Heart right ventricle (tissue), 16 donors: Measurements from ENCODE around the gene LORICRIN. TPM values are rescaled to one million over a fixed set of nuclear protein-coding genes. Genes with fewer than 3 reads are reported as not detected.
"Not testable (repeated sequence)": the region's sequence is repeated elsewhere in the genome, so short reads cannot be mapped to it uniquely, and the experiment has no call there.

ENCODE experiments used
- ATAC-seq, 8 donors: fragments of 200-7000 bp; cut with Tn5 transposase; one replicate each; pipeline ENCODE4 v1.9.1; 2020; ENCODE audit warnings: mild to moderate bottlenecking in 8 of 8, moderate library complexity in 8 of 8, moderate number of reproducible peaks in 1 of 8
- DNase-seq, 2 donors: peaks; one replicate each; pipeline ENCODE4 v3.0.0-alpha.2; 2020
- H3K27ac ChIP-seq, 10 donors: fragments of 200-600 bp; sonication (generic) in 2 of 10; one replicate each; pipeline versions ENCODE4 v1.5.0 to v1.8.0; 2020 to 2022; ENCODE audit warnings: mild to moderate bottlenecking in 3 of 10
- H3K27me3 ChIP-seq, 7 donors: fragments of 200-600 bp; one replicate each; pipeline ENCODE4 v1.8.0; 2021 to 2022; ENCODE audit warnings: mild to moderate bottlenecking in 2 of 7
- H3K36me3 ChIP-seq, 9 donors: fragments of 200-600 bp; sonication (generic) in 1 of 9; one replicate each; pipeline versions ENCODE4 v1.5.0 to v1.8.0; 2020 to 2022; ENCODE audit warnings: mild to moderate bottlenecking in 2 of 9
- H3K4me1 ChIP-seq, 9 donors: fragments of 200-600 bp; sonication (generic) in 1 of 9; one replicate each; pipeline versions ENCODE4 v1.5.0 to v1.8.0; 2020 to 2022; ENCODE audit warnings: mild to moderate bottlenecking in 4 of 9
- H3K4me3 ChIP-seq, 10 donors: fragments of 200-600 bp; sonication (generic) in 2 of 10; one replicate each; pipeline versions ENCODE4 v1.5.0 to v1.8.0; 2020 to 2022; ENCODE audit warnings: mild to moderate bottlenecking in 7 of 10, moderate library complexity in 2 of 10
- H3K9me3 ChIP-seq, 11 donors: fragments of 200-600 bp in 10 of 11; sonication (generic) in 2 of 11; one replicate each; pipeline versions ENCODE4 v1.5.0 to v1.8.0; 2013 to 2022; ENCODE audit warnings: mild to moderate bottlenecking in 2 of 11, control low read depth in 1 of 11, moderate library complexity in 1 of 11
- WGBS, 2 donors: extraction: QIAGEN DNeasy Blood & Tissue Kit; methylation state at CpG; one replicate each; pipeline ENCODE4 v1.1.7; 2013; ENCODE audit warnings: inconsistent platforms in 1 of 2; 5-methylcytosine and 5-hydroxymethylcytosine counted together
- intact Hi-C, 10 donors: fragments of 100-400 bp; cut with DNase I; formaldehyde crosslinking; loops; one replicate each; pipeline versions ENCODE4 v1.11.1 to v1.14.2; 2022
- polyA plus RNA-seq, 2 donors: library from polyadenylated mRNA; stranded (reverse); fragments of 200-250 nt; gene quantifications; one replicate each; pipeline ENCODE4 v1.2.3, GENCODE V29; 2013
- total RNA-seq, 10 donors: library from RNA; stranded (reverse); fragmentation: NEBNext Ultra II Directional in 3 of 10; extraction: Animal tissue kit (Norgen Biotek cat#: 25700) in 3 of 10; gene quantifications; one replicate each; pipeline versions ENCODE4 v1.2.1 to v1.2.4, GENCODE V29; 2021 to 2023
- TF ChIP-seq, protein P1 (sequence below), 9 donors: fragments of 200-600 bp; sonication (generic) in 2 of 9; IDR thresholded peaks; one replicate each; pipeline versions ENCODE4 v1.5.0 to v1.8.0; 2021 to 2022; ENCODE audit warnings: antibody characterized with exemption in 9 of 9, mild to moderate bottlenecking in 5 of 9, moderate library complexity in 1 of 9
- donor health status: Arrhythmogenic right ventricular cardiomyopathy.
- donor health status: ischemic (EF 13 %, LVEDD 7.1; RV severe dilation, severe dysfunction).
- donor health status: healthy with polysubstance abuse.
- donor health status: DM: no; HTN: yes; CAD: no.
- donor health status: DM: no; HTN: no; CAD: no.
- donor health status: ischemic (EF 25% LVEDD 6.9; RV normal size, moderate dysfunction).
- donor health status: ischemic (EF 25% LVEDD 5.7; RV mildly dilated, moderate dysfunction).
- donor health status: healthy.
- donor health status: DM: yes; HTN: yes; CAD: no.
- donor health status: Ischemic cardiomyopathy.
- donor health status: ischemic (EF 35%, LVEDD 5.7; RV mildly dilated, moderate dysfunction).
- donor health status: nonischemic (EF 11% LVEDD 7.7; RV severe dilation, severe dysfunction).
- donor health status: DM: yes; HTN: yes; CAD: no.
- donor health status: PGD.
- donor health status: ischemic (EF 29% LVEDD 5.4; RV normal size, mild dysfunction).
- donor health status: nonischemic (EF 23%, LVEDD 6.1; RV moderate dilation, normal function).

LORICRIN gene
- total and polyA plus RNA-seq, 12 donors: not detected

DNA sequence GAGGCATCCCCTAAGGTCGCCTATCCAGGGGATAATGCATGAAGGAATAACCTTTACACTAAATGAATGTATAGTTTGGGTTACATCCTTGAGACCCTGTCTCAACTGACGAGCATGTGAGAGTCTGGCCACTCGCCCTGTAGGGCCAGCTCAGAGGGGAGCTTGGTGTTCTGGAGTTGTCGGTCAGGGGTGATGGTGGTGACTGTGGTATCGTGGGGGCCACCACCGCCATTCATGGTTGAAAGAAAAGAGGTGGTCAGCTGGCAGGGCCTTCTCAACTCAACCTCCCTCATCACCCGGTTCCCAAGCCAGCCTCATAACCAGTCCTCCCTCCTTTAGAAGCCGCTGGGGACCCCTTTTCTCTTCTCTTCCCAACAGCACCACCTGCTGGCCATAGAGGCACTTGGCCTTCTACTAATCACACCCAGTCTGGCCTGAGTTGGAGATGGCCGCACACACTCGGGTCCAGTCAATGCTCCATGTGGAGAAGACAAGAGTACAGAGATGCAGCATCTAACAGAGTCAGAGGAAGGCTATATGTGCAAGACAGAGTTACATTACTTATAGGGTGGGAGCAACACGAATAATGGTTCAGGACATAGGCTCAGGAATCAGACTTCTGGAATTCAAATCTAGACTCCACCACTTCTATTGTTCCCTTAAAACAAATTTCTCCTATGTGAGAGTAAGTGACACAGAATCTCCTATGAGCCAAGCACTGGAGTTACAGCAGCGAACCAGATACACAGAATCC, 30.2 kb upstream of the LORICRIN start:
- ATAC-seq: peak in 1 of 8 donors; percentile 25
- DNase-seq, H3K9me3 ChIP-seq, H3K4me3 ChIP-seq, H3K36me3 ChIP-seq, H3K27ac ChIP-seq: not testable (repeated sequence)
- H3K27me3 ChIP-seq: peaks cover 0 to 58% (median 21%) of the 10 kb centered on the region in 7 donors
- intact Hi-C loops: loop anchor here in 5 of 10 donors (10.0 kb wide), 3 partner anchors 354 to 574 kb away; partner anchors contain the start of gene SMCP (in 3 of the 5)
- TF ChIP-seq, protein P1, sequence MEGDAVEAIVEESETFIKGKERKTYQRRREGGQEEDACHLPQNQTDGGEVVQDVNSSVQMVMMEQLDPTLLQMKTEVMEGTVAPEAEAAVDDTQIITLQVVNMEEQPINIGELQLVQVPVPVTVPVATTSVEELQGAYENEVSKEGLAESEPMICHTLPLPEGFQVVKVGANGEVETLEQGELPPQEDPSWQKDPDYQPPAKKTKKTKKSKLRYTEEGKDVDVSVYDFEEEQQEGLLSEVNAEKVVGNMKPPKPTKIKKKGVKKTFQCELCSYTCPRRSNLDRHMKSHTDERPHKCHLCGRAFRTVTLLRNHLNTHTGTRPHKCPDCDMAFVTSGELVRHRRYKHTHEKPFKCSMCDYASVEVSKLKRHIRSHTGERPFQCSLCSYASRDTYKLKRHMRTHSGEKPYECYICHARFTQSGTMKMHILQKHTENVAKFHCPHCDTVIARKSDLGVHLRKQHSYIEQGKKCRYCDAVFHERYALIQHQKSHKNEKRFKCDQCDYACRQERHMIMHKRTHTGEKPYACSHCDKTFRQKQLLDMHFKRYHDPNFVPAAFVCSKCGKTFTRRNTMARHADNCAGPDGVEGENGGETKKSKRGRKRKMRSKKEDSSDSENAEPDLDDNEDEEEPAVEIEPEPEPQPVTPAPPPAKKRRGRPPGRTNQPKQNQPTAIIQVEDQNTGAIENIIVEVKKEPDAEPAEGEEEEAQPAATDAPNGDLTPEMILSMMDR (IDR thresholded peaks at IDR 0.05): peak in 7 of 9 donors; percentile 29 to 50 (median 39)
- WGBS, 2 donors: 38 to 46% methylated on average over 12 of the region's 12 CpGs
- H3K4me1 ChIP-seq: peaks cover 0 to 27% (median 0%) of the 10 kb centered on the region in 9 donors

GRCh38 chr1:153231363-153231762, 28.1 kb upstream of the LORICRIN start:
- Histone ChIP-seq H3K4me3 (no peak overlapping the region), H3K9me3 (no peaks in the 10 kb centered on the region), H3K36me3 (no peaks in the 10 kb centered on the region), H3K27me3 (peaks cover 0 to 49% (median 14%) of the 10 kb centered on the region in 7 donors), H3K27ac (no peak overlapping the region), H3K4me1 (peaks cover 0 to 27% (median 0%) of the 10 kb centered on the region in 9 donors)
- intact Hi-C loops: no loop called here
- TF ChIP-seq, protein P1 (IDR thresholded peaks at IDR 0.05): no peak
- DNase-seq (no peak), ATAC-seq (peak in 2 of 8 donors; percentile 20 to 30)
- 78 to 90% methylated on average over 4 of the region's 4 CpGs for WGBS, 2 donors

DNA sequence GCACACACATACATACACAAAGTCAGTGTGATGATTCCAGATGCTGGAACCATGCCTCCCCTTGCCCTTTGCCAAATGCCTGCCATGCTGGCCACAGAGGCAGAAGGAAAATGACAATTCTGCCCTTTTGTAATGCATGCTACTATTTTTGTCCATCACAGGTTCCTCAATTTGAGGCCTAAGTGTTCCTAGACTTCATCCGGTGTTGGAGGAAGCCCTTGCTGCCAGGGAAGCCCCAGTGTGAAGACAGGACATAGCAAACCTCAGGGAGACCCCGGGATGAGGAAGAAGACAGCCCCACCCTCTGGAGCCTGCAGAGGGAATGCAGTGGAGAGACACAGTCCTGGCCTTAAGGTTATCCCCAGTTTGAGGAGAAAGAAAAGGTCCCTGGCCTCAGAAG, 27.7 kb upstream of the LORICRIN start:
- Histone ChIP-seq H3K27ac (no peak overlapping the region), H3K27me3 (peaks cover 0 to 47% (median 14%) of the 10 kb centered on the region in 7 donors), H3K4me3 (no peak overlapping the region), H3K36me3 (no peaks in the 10 kb centered on the region), H3K4me1 (peaks cover 0 to 27% (median 0%) of the 10 kb centered on the region in 9 donors), H3K9me3 (no peaks in the 10 kb centered on the region)
- WGBS, 2 donors: 56 to 62% methylated on average over 2 of the region's 2 CpGs
- TF ChIP-seq, protein P1 (IDR thresholded peaks at IDR 0.05): no peak
- DNase-seq (no peak), ATAC-seq (peak in 3 of 8 donors; percentile 26 to 51 (median 50))
- intact Hi-C loops: no loop called here

- 50 to 63% methylated on average over 3 of the region's 3 CpGs for WGBS, 2 donors
- intact Hi-C loops: no loop called here
- Histone ChIP-seq H3K27ac (no peak overlapping the region), H3K4me1 (peaks cover 0 to 27% (median 0%) of the 10 kb centered on the region in 9 donors), H3K36me3 (no peaks in the 10 kb centered on the region), H3K9me3 (no peaks in the 10 kb centered on the region), H3K4me3 (no peak overlapping the region), H3K27me3 (peaks cover 0 to 40% (median 14%) of the 10 kb centered on the region in 7 donors)
- DNase-seq: no peak
- ATAC-seq: peak in 1 of 8 donors; percentile 39
- TF ChIP-seq, protein P1 (IDR thresholded peaks at IDR 0.05): no peak
Measured at GRCh38 chr1:153232553-153232952, 26.9 kb upstream of the LORICRIN start.
